MCF 10A (cell line): Measurements from ENCODE around the gene TMED10. TPM values are rescaled to one million over a fixed set of nuclear protein-coding genes. Genes with fewer than 3 reads are reported as not detected.

Experiments
- BruUV-seq: library from RNA; stranded (reverse); fragments of 400-500 nt; replicated peaks from 2 replicates; lab custom pipeline; 2021; lab: Mats Ljungman, UMichigan
- CTCF ChIA-PET: fragments of 300-600 bp; sonication (Branson Sonifier 250); formaldehyde crosslinking; extraction: SDS; loops from one replicate; lab custom pipeline; 2021; ENCODE audit warnings: antibody characterized with exemption, inconsistent platforms; lab: Yijun Ruan, JAX
- POLR2A ChIA-PET: fragments of 300-600, 350-650 bp; sonication (Branson Sonifier 250); formaldehyde crosslinking; extraction: SDS; loops from one replicate; lab custom pipeline; 2020; ENCODE audit warnings: antibody characterized with exemption, inconsistent platforms; lab: Yijun Ruan, JAX
- DNase-seq: peaks from one replicate; pipeline ENCODE4 v3.0.0-alpha.2; 2018; ENCODE audit not compliant: unreplicated experiment
- H3K27ac Mint-ChIP-seq: one replicate; pipeline ENCODE4 v1.8.0; 2022; ENCODE audit warnings: mild to moderate bottlenecking, low read depth, mixed read lengths; ENCODE audit not compliant: unreplicated experiment
- H3K27me3 Mint-ChIP-seq: one replicate; pipeline ENCODE4 v1.8.0; 2022; ENCODE audit warnings: mixed read lengths; ENCODE audit not compliant: insufficient read depth, unreplicated experiment
- H3K36me3 Mint-ChIP-seq: one replicate; pipeline ENCODE4 v1.8.0; 2022; ENCODE audit warnings: mild to moderate bottlenecking, moderate library complexity, mixed read lengths; ENCODE audit not compliant: insufficient read depth, unreplicated experiment
- H3K4me1 Mint-ChIP-seq: one replicate; pipeline ENCODE4 v1.8.0; 2022; ENCODE audit warnings: mixed read lengths; ENCODE audit not compliant: insufficient read depth, unreplicated experiment
- H3K4me3 Mint-ChIP-seq: one replicate; pipeline ENCODE4 v1.8.0; 2022; ENCODE audit warnings: mild to moderate bottlenecking, moderate library complexity, mixed read lengths; ENCODE audit not compliant: unreplicated experiment
- H3K9me3 Mint-ChIP-seq: one replicate; pipeline ENCODE4 v1.8.0; 2022; ENCODE audit warnings: mixed read lengths; ENCODE audit not compliant: unreplicated experiment
- CTCF ChIP-seq: fragments of 200-600 bp; IDR thresholded peaks from one replicate; pipeline ENCODE4 v1.8.0; 2022; ENCODE audit warnings: antibody characterized with exemption, mild to moderate bottlenecking; ENCODE audit not compliant: unreplicated experiment
- intact Hi-C: fragments of 100-400 bp; cut with micrococcal nuclease; formaldehyde crosslinking; loops from 2 replicates; pipeline ENCODE4 v1.14.1; 2022
- total RNA-seq: library from RNA; stranded (reverse); gene quantifications from 2 replicates; pipeline ENCODE4 v1.2.3, GENCODE V29; 2022

Gene TMED10
- total RNA-seq, 1 experiment from 2014 or later, result 454 TPM

- intact Hi-C loops, result loop anchor here (2.0 kb wide), 1 partner anchor 427 kb away; no protein-coding TSS in a partner anchor
- Mint-ChIP-seq H3K4me1 (peaks cover 28% of the 10 kb centered on the region), H3K27me3 (no peaks in the 10 kb centered on the region), H3K36me3 (peaks cover 82% of the 10 kb centered on the region), H3K9me3 (no peaks in the 10 kb centered on the region), H3K27ac (peak overlapping the region; percentile 77), H3K4me3 (no peak overlapping the region)
- no TSS peak for BruUV-seq
- CTCF ChIA-PET, result interaction anchor here (0.7 to 6.0 kb wide), 5 partner anchors 89 to 169 kb away, joined by 4 to 73 read pairs (median 6); no protein-coding TSS in a partner anchor
- TF ChIP-seq CTCF, result no peak
- POLR2A ChIA-PET, result interaction anchor here (1.0 to 4.7 kb wide), 15 partner anchors 11 to 427 kb away, joined by 4 to 90 read pairs (median 8); partner anchors contain the start of gene TMED10
- DNase-seq, result no peak
Observed at GRCh38 chr14:75133597-75133996, 42.8 kb downstream of the TMED10 start.

GRCh38 chr14:75132382-75133086, 43.9 kb downstream of the TMED10 start:
- Mint-ChIP-seq H3K27ac (peak overlapping the region; percentile 77), H3K4me1 (peaks cover 33% of the 10 kb centered on the region), H3K4me3 (no peak overlapping the region), H3K9me3 (no peaks in the 10 kb centered on the region), H3K27me3 (no peaks in the 10 kb centered on the region), H3K36me3 (peaks cover 84% of the 10 kb centered on the region)
- no TSS peak for BruUV-seq
- CTCF ChIA-PET, result interaction anchor here (0.6 to 5.2 kb wide), 18 partner anchors 16 to 524 kb away, joined by 3 to 192 read pairs (median 3); no protein-coding TSS in a partner anchor
- TF ChIP-seq CTCF, result peak; percentile 67
- intact Hi-C loops, result loop anchor here (1.0 to 2.0 kb wide), 4 partner anchors 146 to 428 kb away; partner anchors contain the start of gene FOS
- POLR2A ChIA-PET, result interaction anchor here (0.7 to 11.5 kb wide), 6 partner anchors 44 to 167 kb away, joined by 3 to 274 read pairs (median 10); partner anchors contain the start of gene TMED10
- peak; percentile 83 for DNase-seq

GRCh38 chr14:75128596-75128990, 47.8 kb downstream of the TMED10 start:
- no peak for DNase-seq
- Mint-ChIP-seq H3K4me3 (peak overlapping the region; percentile 72), H3K27ac (peak overlapping the region; percentile 99), H3K4me1 (peaks cover 43% of the 10 kb centered on the region), H3K27me3 (no peaks in the 10 kb centered on the region), H3K9me3 (no peaks in the 10 kb centered on the region), H3K36me3 (peaks cover 68% of the 10 kb centered on the region)
- BruUV-seq, result no TSS peak
- intact Hi-C loops, result loop anchor here (10.0 kb wide), 2 partner anchors 356 to 516 kb away; no protein-coding TSS in a partner anchor
- no peak for TF ChIP-seq CTCF
- ChIA-PET POLR2A (interaction anchor here (0.6 to 11.5 kb wide), 15 partner anchors 8 to 432 kb away, joined by 3 to 274 read pairs (median 4); partner anchors contain the start of genes ACYP1, FOS, TMED10 and ZC2HC1C), CTCF (interaction anchor here (0.6 to 5.2 kb wide), 6 partner anchors 12 to 433 kb away, joined by 3 to 192 read pairs (median 10); no protein-coding TSS in a partner anchor)
